GM19395 (cell line): ENCODE results near the gene CFL1.

Source experiments
- ATAC-seq: cut with Tn5 transposase; IDR thresholded peaks from one replicate; pipeline ENCODE4 v1.9.1; 2021; ENCODE audit warnings: mild to moderate bottlenecking, moderate library complexity; ENCODE audit not compliant: unreplicated experiment

The CFL1 gene

DNA sequence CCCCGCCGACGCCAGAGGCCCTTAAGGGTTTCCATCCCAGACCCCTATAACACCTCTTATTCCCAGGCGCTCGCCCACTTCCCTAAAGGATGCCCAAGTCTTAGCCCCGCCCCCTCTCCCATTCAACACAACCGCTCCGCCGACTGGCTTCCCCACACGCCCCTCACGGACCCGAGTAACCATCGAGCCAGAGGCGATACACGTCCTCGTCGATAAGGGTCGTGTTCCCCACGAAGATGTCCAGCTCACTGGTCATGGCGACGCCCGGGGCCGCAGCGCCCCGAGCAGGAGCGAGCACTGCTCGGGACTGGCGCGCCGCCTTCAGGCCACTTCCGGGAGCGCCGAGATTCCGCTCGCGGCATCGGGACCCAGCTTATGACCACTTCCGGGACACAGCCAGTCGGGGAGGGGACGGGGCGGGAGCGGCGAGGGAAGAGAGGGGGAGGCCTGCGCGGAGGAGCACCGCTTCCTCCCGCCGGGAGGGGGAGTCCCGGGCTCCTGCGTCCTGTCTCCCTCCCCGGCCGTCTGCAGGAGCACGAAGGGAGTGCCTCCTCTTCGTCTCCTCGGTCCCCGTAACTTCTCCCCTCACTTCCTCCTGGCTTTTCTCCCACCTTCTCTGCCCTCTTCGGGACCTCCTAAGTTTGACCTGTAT is 30.3 kb upstream of the CFL1 start, which contains the start of gene FIBP:
FIBP (minus strand) TSS at position 309 of the 652 bp plus-strand sequence; CDS start at position 256, 53 bp downstream.
- ATAC-seq: peak; percentile 46

DNA sequence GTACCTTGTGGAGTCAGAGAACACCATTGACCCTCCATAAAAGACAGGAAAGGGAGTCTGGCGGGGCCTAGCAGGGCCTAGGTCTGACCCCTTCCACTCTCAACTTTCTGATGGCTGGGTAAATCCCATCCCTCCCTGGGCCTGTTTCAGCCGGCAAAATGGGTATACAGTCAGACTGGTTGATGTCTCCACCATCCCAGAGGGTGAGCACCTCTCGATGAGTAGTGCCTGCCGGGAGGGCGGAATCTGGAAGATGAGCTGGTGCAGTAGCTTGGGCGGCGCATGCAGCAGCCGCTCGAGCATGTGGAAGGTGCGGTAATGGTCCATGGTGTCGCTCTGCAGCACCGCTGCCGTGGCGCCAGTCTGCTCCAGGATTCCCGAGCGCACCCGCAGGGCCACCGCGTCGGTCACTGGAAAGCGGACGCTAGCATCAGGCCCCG is 29.8 kb upstream of the CFL1 start:
- ATAC-seq: no peak

GRCh38 chr11:65886826-65887722 is 29.1 kb upstream of the CFL1 start:
- ATAC-seq: no peak

GRCh38 chr11:65885808-65886536 is 28.0 kb upstream of the CFL1 start:
- ATAC-seq: no peak

DNA sequence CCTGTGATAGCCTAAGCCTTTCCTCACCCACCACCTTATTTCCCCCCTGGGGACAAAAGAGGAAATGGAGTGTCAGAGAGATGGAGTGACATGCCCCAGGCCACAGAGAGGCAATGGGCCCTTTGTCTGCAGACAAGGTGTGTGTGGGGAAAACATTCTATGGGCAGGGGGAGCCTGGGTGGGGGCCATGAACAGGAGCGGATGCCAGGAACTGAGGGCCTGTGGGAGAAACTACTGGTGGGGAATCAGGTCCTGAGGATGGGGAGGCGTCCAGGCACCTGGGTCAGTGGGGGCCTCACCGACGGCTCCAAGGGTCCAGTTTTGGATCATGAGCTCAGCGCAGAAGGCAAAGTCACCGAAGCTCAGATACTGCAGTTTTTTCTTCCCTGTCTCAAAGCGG is 27.3 kb upstream of the CFL1 start:
- ATAC-seq: no peak

DNA sequence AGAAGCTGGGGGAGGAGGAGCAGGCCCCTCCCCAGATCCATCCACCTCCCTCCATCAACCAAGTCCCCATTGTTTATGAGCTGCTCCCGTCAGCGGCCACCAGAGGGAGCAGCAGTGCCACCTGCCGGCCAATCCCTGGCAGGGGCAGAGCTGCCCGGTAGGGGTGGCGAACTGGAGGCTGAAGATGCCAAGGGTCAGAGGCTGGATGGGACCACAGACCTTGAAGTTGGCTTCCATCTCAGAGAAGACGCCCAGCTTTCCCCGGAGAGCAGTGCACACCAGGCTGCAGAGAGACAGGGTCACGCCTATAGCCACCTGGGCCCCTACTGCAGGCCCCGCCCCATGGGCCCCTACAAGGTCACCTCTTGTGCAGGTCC is 26.7 kb upstream of the CFL1 start:
- ATAC-seq: no peak

DNA sequence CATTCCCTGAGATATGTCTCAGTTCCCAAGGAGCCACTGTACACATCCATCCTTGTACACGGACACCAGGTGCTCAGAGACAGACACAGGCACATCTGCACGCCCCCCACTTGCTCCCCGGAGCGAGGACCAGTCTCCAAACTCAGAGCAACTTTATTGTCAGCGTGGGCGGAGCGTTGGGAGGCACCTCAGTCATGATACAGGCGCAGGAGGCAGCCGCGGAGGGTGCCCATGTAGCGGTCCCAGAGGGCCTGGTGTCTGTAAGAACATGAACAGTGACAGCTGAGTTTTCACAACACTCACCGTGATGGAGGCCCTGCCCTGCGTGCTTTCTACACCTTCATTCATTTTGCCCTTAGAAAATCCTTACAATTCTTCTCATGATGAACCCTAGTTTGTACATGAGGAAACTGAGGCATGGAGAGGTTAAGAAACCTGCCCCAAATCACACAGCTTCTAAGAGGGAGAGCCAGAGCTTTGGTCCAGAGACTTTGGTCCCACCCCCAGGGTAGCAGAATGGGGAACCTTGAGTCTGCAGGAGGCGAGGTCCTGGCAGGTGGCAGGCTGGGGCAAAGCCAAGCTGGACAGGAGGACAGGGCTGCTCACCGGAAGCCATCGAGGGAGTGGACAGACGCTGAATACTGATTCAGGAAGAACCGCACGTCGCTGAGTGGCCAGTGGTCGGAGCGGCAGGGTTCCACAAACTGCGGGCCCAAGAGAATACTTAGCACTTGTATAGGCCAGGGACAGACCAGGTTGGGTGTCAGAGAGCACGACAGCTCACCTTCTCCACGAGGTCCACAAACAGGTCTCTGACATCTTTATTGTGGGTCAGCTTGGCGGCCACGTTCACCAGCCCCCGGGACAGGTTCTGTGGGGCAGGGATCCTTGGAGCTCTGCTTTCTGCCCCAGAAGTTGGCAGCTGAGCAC is 26.1 kb upstream of the CFL1 start:
- ATAC-seq: no peak

GRCh38 chr11:65883058-65883761 is 25.2 kb upstream of the CFL1 start:
- no peak for ATAC-seq

DNA sequence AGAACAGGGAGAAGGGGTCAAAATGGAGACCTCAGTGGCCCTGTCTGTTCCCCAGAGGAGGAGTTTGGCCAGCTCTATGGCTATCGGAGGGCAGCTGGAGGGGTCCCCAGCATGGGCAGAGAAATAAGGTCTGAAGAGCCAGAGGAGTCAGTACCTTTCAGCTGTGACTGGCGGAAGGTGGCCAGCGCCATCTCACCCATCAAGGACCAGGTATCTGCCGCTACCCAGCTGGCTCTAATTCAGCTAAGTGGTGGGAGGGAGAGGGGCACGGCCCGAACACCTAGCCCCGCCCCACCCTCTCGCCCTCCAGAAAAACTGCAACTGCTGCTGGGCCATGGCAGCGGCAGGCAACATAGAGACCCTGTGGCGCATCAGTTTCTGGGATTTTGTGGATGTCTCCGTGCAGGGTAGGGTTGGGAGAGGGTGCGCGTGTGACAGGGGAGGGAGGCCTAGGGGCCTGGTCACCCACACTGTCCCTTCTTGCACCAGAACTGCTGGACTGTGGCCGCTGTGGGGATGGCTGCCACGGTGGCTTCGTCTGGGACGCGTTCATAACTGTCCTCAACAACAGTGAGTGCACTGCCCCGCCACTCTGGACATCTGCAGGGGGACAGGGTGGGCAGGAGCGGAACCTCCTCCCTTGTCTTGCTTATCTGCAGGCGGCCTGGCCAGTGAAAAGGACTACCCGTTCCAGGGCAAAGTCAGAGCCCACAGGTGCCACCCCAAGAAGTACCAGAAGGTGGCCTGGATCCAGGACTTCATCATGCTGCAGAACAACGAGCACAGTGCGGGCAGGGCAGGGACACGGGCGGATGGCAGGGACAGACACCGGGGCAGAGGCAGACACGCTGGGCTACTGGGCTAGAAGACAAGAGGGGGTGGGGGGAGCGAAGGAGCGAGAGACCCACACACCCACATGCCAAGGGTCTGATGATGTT is 24.4 kb upstream of the CFL1 start:
- ATAC-seq: no peak

DNA sequence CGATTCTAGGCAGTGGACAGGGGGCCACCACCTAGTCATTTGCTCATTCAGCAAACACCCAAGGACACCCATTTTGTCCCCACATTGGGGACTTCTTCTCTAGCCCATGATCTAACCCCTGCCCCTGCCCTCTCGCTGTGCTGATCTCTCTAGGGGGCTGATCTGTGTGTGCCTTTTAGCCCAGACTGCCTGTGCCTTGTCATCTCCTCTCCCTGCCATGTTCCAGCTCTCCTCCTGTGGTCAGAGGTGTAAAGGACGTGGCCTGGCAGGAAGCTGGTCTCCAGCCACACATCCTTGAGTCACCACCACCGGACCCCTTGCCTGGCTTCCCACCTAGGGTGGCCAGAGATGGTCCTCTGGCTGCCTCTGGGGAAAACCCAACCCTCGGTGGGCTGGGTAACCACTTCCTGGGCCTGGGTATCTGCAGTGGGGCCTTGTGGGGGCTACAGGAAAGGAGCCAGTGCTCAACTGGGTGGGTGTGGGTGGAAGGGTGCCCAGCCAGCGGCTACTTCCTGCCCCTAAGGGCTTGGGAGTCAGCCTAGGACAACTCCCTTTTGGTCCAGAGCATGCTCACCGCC is 23.0 kb upstream of the CFL1 start:
- ATAC-seq: no peak

GRCh38 chr11:65880027-65880426 is 22.0 kb upstream of the CFL1 start:
- no peak for ATAC-seq

DNA sequence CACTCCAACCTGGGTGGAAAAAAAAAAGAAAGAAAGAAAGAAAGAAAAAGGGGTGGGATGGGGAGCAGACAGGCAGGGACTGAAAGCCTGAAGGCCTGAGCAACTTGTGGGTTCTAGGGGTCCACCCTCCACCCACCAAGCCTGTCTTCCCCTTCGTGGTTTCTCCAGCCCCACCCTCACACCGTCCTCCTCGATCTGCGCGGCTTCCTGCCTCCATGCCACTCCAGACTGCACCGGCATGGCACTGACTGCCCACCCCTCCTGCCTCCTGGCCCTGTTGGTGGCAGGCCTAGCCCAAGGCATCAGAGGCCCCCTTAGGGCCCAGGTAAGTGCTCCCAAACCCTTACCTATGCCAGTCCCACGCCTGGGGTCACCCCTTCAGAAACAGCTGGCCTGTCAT is 21.6 kb upstream of the CFL1 start, which contains the start of gene CTSW:
CTSW (plus strand) TSS at position 221 of the 400 bp plus-strand sequence; CDS start at position 239, 18 bp downstream.
- no peak for ATAC-seq

GRCh38 chr11:65873318-65874156 is 15.6 kb upstream of the CFL1 start:
- peak; percentile 64 for ATAC-seq

- ATAC-seq: no peak
Observed at GRCh38 chr11:65872586-65873317, 14.8 kb upstream of the CFL1 start, which contains the start of gene EFEMP2. TSS of gene EFEMP2 (minus strand) at chr11:65872800. CDS start at chr11:65872354, 446 bp downstream.

- no peak for ATAC-seq
Observed at GRCh38 chr11:65871811-65872548, 14.0 kb upstream of the CFL1 start.
